A549 (cell line): ENCODE data around the gene ASCL5. TPM values are rescaled to one million over a fixed set of nuclear protein-coding genes. Genes with fewer than 3 reads are reported as not detected.

Experiments used
- ATAC-seq, 2 experiments: fragments of 200-7000 bp in 1 of 2; fragments of >200 bp in 1 of 2; cut with Nextera tagmentation in 1 of 2; cut with Tn5 transposase in 1 of 2; 3 replicates each; pipeline versions ENCODE4 v1.8.0 to v1.9.1; 2018 to 2020; ENCODE audit warnings: mild to moderate bottlenecking in 1 of 2, moderate library complexity in 1 of 2
- CTCF ChIA-PET: fragments of 300-600 bp; sonication (Branson Sonifier 250); formaldehyde crosslinking; extraction: SDS; loops from one replicate; lab custom pipeline; 2021; ENCODE audit warnings: antibody characterized with exemption, inconsistent platforms; lab: Yijun Ruan, JAX
- POLR2A ChIA-PET: fragments of 350-600 bp; formaldehyde crosslinking; extraction: SDS; loops from one replicate; lab custom pipeline; 2021; ENCODE audit warnings: antibody characterized with exemption, inconsistent platforms; lab: Yijun Ruan, JAX
- DNase-seq, 2 experiments: peaks; one replicate each; pipeline versions ENCODE4 v3.0.0 to v3.0.0-alpha.2; 2011 to 2016; ENCODE audit warnings: low read depth in 1 of 2, low spot score in 1 of 2
- FAIRE-seq: peaks from 2 replicates; lab custom pipeline; 2011; peaks lifted over from hg19 to GRCh38; lab: Jason Lieb, UNC
- H3K27ac ChIP-seq, 2 experiments: fragments of >200 bp; sonication (Bioruptor Twin); formaldehyde crosslinking; 3 replicates each; pipeline ENCODE4 v1.5.1; 2016 to 2017
- H3K4me1 ChIP-seq: fragments of >200 bp; sonication (Bioruptor Twin); formaldehyde crosslinking; 3 replicates; pipeline ENCODE4 v1.6.1; 2016
- H3K4me2 ChIP-seq: fragments of >200 bp; sonication (Bioruptor Twin); formaldehyde crosslinking; 3 replicates; pipeline ENCODE4 v1.6.1; 2016
- H3K4me3 ChIP-seq: fragments of >200 bp; sonication (Bioruptor Twin); formaldehyde crosslinking; 3 replicates; pipeline ENCODE4 v1.5.1; 2016
- H3K9me3 ChIP-seq: fragments of >200 bp; sonication (Bioruptor Twin); formaldehyde crosslinking; 3 replicates; pipeline ENCODE4 v1.6.1; 2016
- ATOH8 ChIP-seq: fragments of 250-450 bp; sonication (Bioruptor Pico); IDR thresholded peaks from 2 replicates; pipeline ENCODE4 v1.5.0; 2020; ENCODE audit warnings: low read depth, mild to moderate bottlenecking, moderate library complexity
- BHLHE40 ChIP-seq: IDR thresholded peaks from 2 replicates; pipeline ENCODE4 v1.6.1; 2012; ENCODE audit warnings: low read depth, low read length, inconsistent platforms
- CEBPB ChIP-seq, 2 experiments: fragments of >200 bp in 1 of 2; sonication (Bioruptor Twin) in 1 of 2; formaldehyde crosslinking in 1 of 2; IDR thresholded peaks; 2 replicates each; pipeline ENCODE4 v1.6.1; 2012 to 2016
- CHD2 ChIP-seq: fragments of 150-350 bp; IDR thresholded peaks from 2 replicates; pipeline ENCODE4 v1.6.1; 2014; ENCODE audit warnings: low read length; ENCODE audit not compliant: partially characterized antibody
- CTCF ChIP-seq: fragments of >200 bp; sonication (Bioruptor Twin); formaldehyde crosslinking; IDR thresholded peaks from 3 replicates; pipeline ENCODE4 v1.5.1; 2016
- FOSB ChIP-seq: fragments of 250-450 bp; sonication (Bioruptor Pico); IDR thresholded peaks from 2 replicates; pipeline ENCODE4 v1.5.0; 2020; ENCODE audit warnings: mild to moderate bottlenecking, moderate library complexity
- GATA3 ChIP-seq: IDR thresholded peaks from 2 replicates; pipeline ENCODE4 v1.6.1; 2012; ENCODE audit warnings: borderline replicate concordance
- HES2 ChIP-seq: fragments of >200 bp; sonication (Bioruptor Twin); formaldehyde crosslinking; IDR thresholded peaks from 2 replicates; pipeline ENCODE4 v1.6.1; 2016
- HMGXB4 ChIP-seq: fragments of 250-450 bp; sonication (Bioruptor Pico); IDR thresholded peaks from 2 replicates; pipeline ENCODE4 v1.5.0; 2021; ENCODE audit warnings: mild to moderate bottlenecking, moderate library complexity, borderline replicate concordance
- HOXA7 ChIP-seq: fragments of 250-450 bp; sonication (Bioruptor Pico); IDR thresholded peaks from 2 replicates; pipeline ENCODE4 v1.5.0; 2020; ENCODE audit warnings: mild to moderate bottlenecking, moderate library complexity
- KDM5A ChIP-seq: fragments of 200-600 bp; sonication (generic); IDR thresholded peaks from 2 replicates; pipeline ENCODE4 v1.6.1; 2016; ENCODE audit warnings: antibody characterized with exemption, mild to moderate bottlenecking
- MAZ ChIP-seq: fragments of 150-350 bp; IDR thresholded peaks from 2 replicates; pipeline ENCODE4 v1.6.1; 2014; ENCODE audit warnings: antibody characterized with exemption, low read depth, low read length, borderline replicate concordance
- NFE2L2 ChIP-seq: fragments of 150-350 bp; conservative IDR thresholded peaks from 2 replicates; pipeline ENCODE4 v1.6.1; 2014; ENCODE audit warnings: low read length
- POLR2A ChIP-seq: IDR thresholded peaks from 2 replicates; pipeline ENCODE4 v1.6.1; 2012; ENCODE audit warnings: mild to moderate bottlenecking, low read length
- RAD21 ChIP-seq, 2 experiments: fragments of >200 bp in 1 of 2; sonication (Bioruptor Twin) in 1 of 2; formaldehyde crosslinking in 1 of 2; IDR thresholded peaks in 1 of 2; conservative IDR thresholded peaks in 1 of 2; 2 replicates in 1 of 2; 3 replicates in 1 of 2; pipeline ENCODE4 v1.6.1; 2012 to 2018; ENCODE audit warnings: inconsistent platforms in 1 of 2
- RCOR1 ChIP-seq: fragments of 150-350 bp; IDR thresholded peaks from 2 replicates; pipeline ENCODE4 v1.6.1; 2014; ENCODE audit warnings: antibody characterized with exemption, low read length, low read depth
- SMC3 ChIP-seq: fragments of >200 bp; sonication (Bioruptor Twin); formaldehyde crosslinking; IDR thresholded peaks from 3 replicates; pipeline ENCODE4 v1.6.1; 2018; ENCODE audit warnings: inconsistent platforms
- TP53 ChIP-seq: fragments of 250-450 bp; sonication (Bioruptor Pico); IDR thresholded peaks from 2 replicates; pipeline ENCODE4 v1.5.0; 2021; ENCODE audit warnings: mild to moderate bottlenecking, moderate library complexity
- USF2 ChIP-seq: fragments of 450-650 bp; IDR thresholded peaks from 2 replicates; pipeline ENCODE4 v1.6.1; 2014; ENCODE audit warnings: antibody characterized with exemption
- ZFP36 ChIP-seq: fragments of 450-650 bp; IDR thresholded peaks from 2 replicates; pipeline ENCODE4 v1.6.1; 2014; ENCODE audit warnings: borderline replicate concordance; ENCODE audit not compliant: partially characterized antibody
- ZNF302 ChIP-seq: fragments of 250-450 bp; sonication (Bioruptor Pico); IDR thresholded peaks from 2 replicates; pipeline ENCODE4 v1.9.0; 2021; ENCODE audit warnings: inconsistent platforms, mild to moderate bottlenecking, moderate library complexity
- WGBS: methylation state at CpG from one replicate; pipeline ENCODE4 v1.1.6; 2017; ENCODE audit errors: missing lambda C conversion rate; 5-methylcytosine and 5-hydroxymethylcytosine counted together
- polyA plus RNA-seq, 4 experiments: library from polyadenylated mRNA; depleted of rRNA in 3 of 4; stranded (reverse); fragments of >200 nt; fragmentation: RNase III in 1 of 4; extraction: RNeasy Plus Mini Kit Qiagen cat#74134 plus additional on column Dnase treatment in 1 of 4; gene quantifications; 2 replicates in 3 of 4; 3 replicates in 1 of 4; pipeline ENCODE4 v1.2.3, GENCODE V29; 2011 to 2017

The ASCL5 gene
- polyA plus RNA-seq, 2 of the 4 experiments (the other 2 are of a cell fraction): 0.09 TPM; not detected in 1

GRCh38 chr1:201119206-201120197 is 7.5 kb downstream of the ASCL5 start:
- H3K4me1 ChIP-seq: peaks cover 9% of the 10 kb centered on the region; the same call in 2 of the 3 replicates
- ChIA-PET POLR2A (no interaction called here), CTCF (interaction anchor here (0.5 to 4.3 kb wide), 41 partner anchors 8 to 1031 kb away, joined by 3 to 27 read pairs (median 3); partner anchors contain the start of gene TMEM9)
- no peak for FAIRE-seq
- peak in 1 of 2 experiments; percentile 63; a peak in 3 of 6 replicates for ATAC-seq
- H3K4me2 ChIP-seq: peak overlapping the region; percentile 31; the same call in 1 of the 3 replicates
- H3K4me3 ChIP-seq: no peak overlapping the region
- TF ChIP-seq MAZ (no peak), ZNF302 (CRISPR knock-in tag) (no peak), SMC3 (peak; percentile 42), CTCF (peak; percentile 65), CHD2 (no peak), FOSB (CRISPR knock-in tag) (no peak), RAD21 (conservative IDR thresholded peaks at IDR 0.05 in 1 of 2, IDR thresholded peaks at IDR 0.05 in 1 of 2) (peak; percentile 45 to 57)
- H3K9me3 ChIP-seq: no peaks in the 10 kb centered on the region
- DNase-seq: peak; percentile 62 to 71
- WGBS: 39% methylated on average over 14 of the region's 14 CpGs
- no peak overlapping the region for H3K27ac ChIP-seq

- Histone ChIP-seq H3K9me3 (no peaks in the 10 kb centered on the region), H3K4me3 (no peak overlapping the region), H3K4me1 (peaks cover 8% of the 10 kb centered on the region), H3K4me2 (no peak overlapping the region), H3K27ac (no peak overlapping the region)
- 90% methylated on average over 2 of the region's 2 CpGs for WGBS
- POLR2A ChIA-PET: no interaction called here
- DNase-seq: no peak
- TF ChIP-seq GATA3 (no peak), RCOR1 (no peak), USF2 (no peak), KDM5A (no peak), TP53 (CRISPR knock-in tag) (no peak), ZFP36 (no peak), BHLHE40 (no peak), CEBPB (IDR thresholded peaks at IDR 0.05) (no peak), ATOH8 (CRISPR knock-in tag) (no peak), CHD2 (no peak), HES2 (no peak), NFE2L2 (no peak), HMGXB4 (no peak), POLR2A (no peak), HOXA7 (CRISPR knock-in tag) (no peak)
- ATAC-seq: no peak
- no peak for FAIRE-seq
- CTCF ChIA-PET: interaction anchor here (0.9 to 7.4 kb wide), 9 partner anchors 10 to 144 kb away, joined by 3 to 84 read pairs (median 11); partner anchors contain the start of gene ASCL5
Observed at GRCh38 chr1:201116091-201116490, 10.9 kb downstream of the ASCL5 start.
